BLaER1 (cell line): ENCODE results near the gene CD163L1.

ENCODE experiments used
- H3K27ac ChIP-seq: shearing (Covaris generic); formaldehyde crosslinking; 2 replicates; pipeline ENCODE4 v1.8.1; 2022
- H3K27me3 ChIP-seq: shearing (Covaris generic); formaldehyde crosslinking; 2 replicates; pipeline ENCODE4 v1.8.1; 2022
- H3K36me3 ChIP-seq: shearing (Covaris generic); formaldehyde crosslinking; 2 replicates; pipeline ENCODE4 v1.8.1; 2022
- H3K4me1 ChIP-seq: shearing (Covaris generic); formaldehyde crosslinking; 2 replicates; pipeline ENCODE4 v1.8.1; 2022
- H3K4me2 ChIP-seq: shearing (Covaris generic); formaldehyde crosslinking; 2 replicates; pipeline ENCODE4 v1.8.1; 2022
- H3K4me3 ChIP-seq: shearing (Covaris generic); formaldehyde crosslinking; 2 replicates; pipeline ENCODE4 v1.8.1; 2022
- H3K9ac ChIP-seq: shearing (Covaris generic); formaldehyde crosslinking; 2 replicates; pipeline ENCODE4 v1.8.1; 2022
- H3K9me3 ChIP-seq: shearing (Covaris generic); formaldehyde crosslinking; 2 replicates; pipeline ENCODE4 v1.8.1; 2022
- H4K20me1 ChIP-seq: shearing (Covaris generic); formaldehyde crosslinking; 2 replicates; pipeline ENCODE4 v1.8.1; 2022
- Cebpa-rat ChIP-seq: shearing (Covaris generic); IDR thresholded peaks from 2 replicates; pipeline ENCODE4 v1.8.1; 2022

The CD163L1 gene

DNA sequence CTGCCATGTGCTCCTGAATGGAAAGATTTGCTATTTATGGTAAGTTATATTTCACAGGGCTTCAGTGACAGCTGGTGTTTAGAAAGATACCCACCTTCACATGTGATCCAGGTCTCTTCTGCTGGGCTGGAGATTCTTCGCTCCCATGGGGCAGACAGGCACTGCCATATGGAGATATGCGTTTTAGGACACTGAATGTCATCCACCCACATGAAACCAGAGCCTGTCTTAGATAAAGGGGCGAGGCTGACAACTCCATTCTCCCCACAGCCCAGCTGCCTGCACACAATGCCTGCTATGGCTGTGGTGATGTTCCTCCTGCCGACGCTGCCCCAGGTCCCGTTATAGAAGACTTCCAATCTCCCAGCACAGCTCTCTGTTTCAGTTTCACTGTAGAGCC, 70.7 kb downstream of the CD163L1 start:
- Histone ChIP-seq H3K36me3 (no peaks in the 10 kb centered on the region), H3K4me3 (no peak overlapping the region), H3K4me2 (no peak overlapping the region)

DNA sequence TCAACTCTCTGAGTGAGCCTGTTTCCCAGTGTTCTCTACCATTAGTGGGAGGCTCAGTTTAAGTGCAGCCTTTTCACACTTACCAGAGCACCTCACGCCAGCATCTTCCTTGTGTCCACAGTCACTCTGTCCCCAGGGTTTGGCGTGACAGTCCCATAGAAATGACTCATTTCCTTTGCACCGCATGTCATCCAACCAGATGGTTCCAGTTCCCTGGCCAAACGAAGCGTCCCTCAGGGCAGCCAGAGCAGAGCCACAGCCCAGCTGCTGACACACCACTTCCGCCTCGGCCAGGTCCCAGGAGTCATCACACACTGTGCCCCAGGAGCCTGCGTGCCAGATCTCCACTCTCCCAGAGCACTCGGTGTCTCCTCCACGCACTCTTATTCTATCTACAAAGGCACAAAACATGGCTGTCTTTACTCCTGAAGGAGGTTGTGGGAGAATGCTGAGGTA, 74.7 kb downstream of the CD163L1 start:
- H3K4me1 ChIP-seq: peaks cover 27% of the 10 kb centered on the region
- no peaks in the 10 kb centered on the region for H3K36me3 ChIP-seq
- peak overlapping the region; percentile 71 for H3K27ac ChIP-seq
- no peak for TF ChIP-seq Cebpa-rat
- H3K4me2 ChIP-seq: peak overlapping the region; percentile 82
- H3K9me3 ChIP-seq: no peaks in the 10 kb centered on the region
- H3K9ac ChIP-seq: peak overlapping the region; percentile 21; the same call in 1 of the 2 replicates
- H3K4me3 ChIP-seq: peak overlapping the region; percentile 60
- no peaks in the 10 kb centered on the region for H4K20me1 ChIP-seq
- H3K27me3 ChIP-seq: no peaks in the 10 kb centered on the region

More for the DNA sequence above, 70.7 kb downstream of the CD163L1 start:
- Histone ChIP-seq H3K27me3 (no peaks in the 10 kb centered on the region), H3K4me1 (peaks cover 25% of the 10 kb centered on the region), H4K20me1 (no peaks in the 10 kb centered on the region), H3K9ac (no peak overlapping the region), H3K9me3 (no peaks in the 10 kb centered on the region), H3K27ac (no peak overlapping the region)
- no peak for TF ChIP-seq Cebpa-rat

DNA sequence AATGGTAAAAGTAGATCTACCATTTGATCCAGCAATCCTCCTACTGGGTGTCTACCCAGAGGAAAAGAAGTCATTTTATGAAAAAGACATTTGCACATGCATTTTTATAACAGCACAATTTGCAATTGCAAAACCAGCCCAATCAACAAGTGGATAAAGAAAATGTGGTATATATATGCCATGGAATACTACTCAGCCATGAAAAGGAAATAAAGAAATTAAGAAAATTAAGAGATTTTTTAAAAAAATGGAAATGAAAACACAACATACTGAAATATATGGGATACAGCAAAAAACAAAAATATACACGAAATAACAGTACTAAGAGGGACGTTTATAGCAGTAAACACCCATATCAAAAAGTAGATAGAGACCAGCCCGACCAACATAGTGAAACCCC, 81.2 kb downstream of the CD163L1 start:
- no peak for TF ChIP-seq Cebpa-rat
- Histone ChIP-seq H4K20me1 (no peaks in the 10 kb centered on the region), H3K4me2 (no peak overlapping the region), H3K4me1 (no peaks in the 10 kb centered on the region), H3K9ac (no peak overlapping the region), H3K9me3 (no peaks in the 10 kb centered on the region), H3K27ac (no peak overlapping the region), H3K27me3 (no peaks in the 10 kb centered on the region), H3K4me3 (no peak overlapping the region), H3K36me3 (no peaks in the 10 kb centered on the region)

GRCh38 chr12:7361265-7361664, 82.7 kb downstream of the CD163L1 start:
- H3K36me3 ChIP-seq: no peaks in the 10 kb centered on the region

GRCh38 chr12:7354529-7354928, 89.4 kb downstream of the CD163L1 start:
- H3K9me3 ChIP-seq: no peaks in the 10 kb centered on the region
- H3K27ac ChIP-seq: no peak overlapping the region
- H3K4me2 ChIP-seq: no peak overlapping the region
- H3K36me3 ChIP-seq: 0 out of 2 replicates have a peak, but pooled peaks cover 3% of the 10 kb centered on the region
- no peak for TF ChIP-seq Cebpa-rat
- no peak overlapping the region for H3K9ac ChIP-seq
- no peaks in the 10 kb centered on the region for H3K4me1 ChIP-seq
- no peaks in the 10 kb centered on the region for H4K20me1 ChIP-seq
- H3K27me3 ChIP-seq: no peaks in the 10 kb centered on the region
- H3K4me3 ChIP-seq: no peak overlapping the region

More at GRCh38 chr12:7361265-7361664, 82.7 kb downstream of the CD163L1 start:
- Histone ChIP-seq H3K27me3 (no peaks in the 10 kb centered on the region), H3K9ac (no peak overlapping the region), H3K4me1 (no peaks in the 10 kb centered on the region), H4K20me1 (no peaks in the 10 kb centered on the region), H3K4me2 (no peak overlapping the region), H3K27ac (no peak overlapping the region), H3K9me3 (no peaks in the 10 kb centered on the region), H3K4me3 (no peak overlapping the region)
- no peak for TF ChIP-seq Cebpa-rat

DNA sequence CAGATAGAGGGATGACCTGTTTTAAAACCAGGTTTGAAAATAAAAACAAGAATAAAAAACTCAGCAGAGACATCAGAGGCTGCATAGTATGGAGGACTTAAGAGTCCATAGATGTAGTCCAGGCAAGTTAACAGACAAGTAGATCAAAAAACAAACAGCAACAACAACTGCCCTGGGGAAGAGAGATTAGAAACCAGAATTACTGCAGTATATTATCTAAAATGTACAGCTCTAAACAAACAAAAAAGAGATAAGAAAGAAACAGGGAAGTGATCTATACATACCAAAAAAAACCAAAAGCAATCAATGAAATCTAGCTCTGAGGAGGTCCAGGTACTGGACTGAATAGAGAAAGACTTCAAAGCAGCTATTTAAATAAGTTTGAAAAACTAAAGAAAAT, 91.3 kb downstream of the CD163L1 start:
- Histone ChIP-seq H3K36me3 (0 out of 2 replicates have a peak, but pooled peaks cover 3% of the 10 kb centered on the region), H3K27me3 (no peaks in the 10 kb centered on the region), H3K9ac (no peak overlapping the region), H3K4me3 (no peak overlapping the region), H3K4me2 (no peak overlapping the region), H3K9me3 (no peaks in the 10 kb centered on the region), H3K27ac (no peak overlapping the region), H3K4me1 (no peaks in the 10 kb centered on the region), H4K20me1 (no peaks in the 10 kb centered on the region)
- no peak for TF ChIP-seq Cebpa-rat

- H3K4me3 ChIP-seq: no peak overlapping the region
- H3K27me3 ChIP-seq: no peaks in the 10 kb centered on the region
- peaks cover 8% of the 10 kb centered on the region for H3K4me1 ChIP-seq
- no peak overlapping the region for H3K27ac ChIP-seq
- H3K9ac ChIP-seq: no peak overlapping the region
- TF ChIP-seq Cebpa-rat: no peak
- no peak overlapping the region for H3K4me2 ChIP-seq
- H4K20me1 ChIP-seq: no peaks in the 10 kb centered on the region
- H3K36me3 ChIP-seq: 0 out of 2 replicates have a peak, but pooled peaks cover 3% of the 10 kb centered on the region
- H3K9me3 ChIP-seq: no peaks in the 10 kb centered on the region
These were observed 92.8 kb downstream of the CD163L1 start for GRCh38 chr12:7351177-7351576.

DNA sequence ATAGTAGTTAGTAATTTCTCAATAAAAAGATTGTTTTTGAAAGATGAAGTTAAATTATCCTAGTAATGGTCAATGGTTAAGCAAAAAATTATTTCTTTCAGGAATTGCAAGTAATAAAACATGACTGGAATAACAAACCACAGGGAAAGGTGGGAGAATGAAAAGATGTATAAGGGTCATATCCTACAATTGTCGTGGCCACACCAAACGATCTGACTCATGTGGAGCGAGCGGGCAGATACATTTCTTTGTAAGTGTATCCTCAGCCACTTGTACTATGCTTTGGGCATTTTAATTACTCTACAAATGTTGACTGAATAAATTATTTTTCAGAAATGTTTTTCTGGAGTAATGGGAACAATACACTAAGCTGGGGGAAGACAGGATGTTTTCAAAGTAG, 94.5 kb downstream of the CD163L1 start:
- Histone ChIP-seq H3K4me2 (no peak overlapping the region), H4K20me1 (no peaks in the 10 kb centered on the region), H3K27ac (no peak overlapping the region), H3K4me3 (no peak overlapping the region), H3K4me1 (peaks cover 8% of the 10 kb centered on the region), H3K9ac (no peak overlapping the region), H3K27me3 (no peaks in the 10 kb centered on the region), H3K36me3 (0 out of 2 replicates have a peak, but pooled peaks cover 4% of the 10 kb centered on the region), H3K9me3 (peaks cover 16% of the 10 kb centered on the region)
- TF ChIP-seq Cebpa-rat: no peak

DNA sequence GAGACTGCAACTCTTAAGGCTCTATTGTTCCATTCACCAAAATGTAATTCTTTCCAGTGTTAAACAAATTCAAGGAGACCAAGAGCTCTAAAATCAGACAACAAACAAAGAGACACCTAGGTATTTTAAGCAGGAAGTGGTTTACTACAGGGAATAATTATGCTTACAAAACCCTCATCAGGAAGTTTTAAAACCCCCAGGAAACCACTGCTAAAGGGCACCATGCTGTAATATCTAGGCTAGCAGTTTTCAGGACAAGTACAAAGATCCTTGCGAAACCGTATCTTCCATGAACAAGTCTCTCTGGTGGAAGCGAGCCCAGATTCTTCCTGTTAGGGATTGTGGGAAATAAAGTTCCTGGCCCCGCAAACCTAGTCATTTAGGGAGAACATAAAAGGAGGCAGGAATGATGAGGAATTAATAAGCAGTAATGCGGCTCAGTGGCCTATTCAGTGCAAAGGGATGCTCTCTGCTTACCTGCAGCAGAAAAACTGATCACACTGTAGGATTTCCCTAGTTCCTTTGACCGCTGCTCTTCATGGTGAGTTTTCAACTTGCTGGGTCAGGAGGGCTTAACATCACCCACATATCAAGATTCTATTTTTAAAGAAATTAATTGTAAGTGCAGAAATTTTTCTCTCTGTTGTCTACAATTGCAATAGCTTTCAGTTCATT, 97.3 kb downstream of the CD163L1 start:
- Histone ChIP-seq H3K27ac (no peak overlapping the region), H3K9ac (no peak overlapping the region), H3K4me1 (peaks cover 8% of the 10 kb centered on the region), H3K4me3 (no peak overlapping the region), H3K36me3 (0 out of 2 replicates have a peak, but pooled peaks cover 6% of the 10 kb centered on the region), H4K20me1 (no peaks in the 10 kb centered on the region), H3K27me3 (no peaks in the 10 kb centered on the region), H3K4me2 (peak overlapping the region; percentile 59), H3K9me3 (peaks cover 42% of the 10 kb centered on the region)
- TF ChIP-seq Cebpa-rat: no peak

GRCh38 chr12:7344833-7345606, 98.9 kb downstream of the CD163L1 start:
- no peak overlapping the region for H3K9ac ChIP-seq
- H3K4me1 ChIP-seq: peaks cover 8% of the 10 kb centered on the region
- peaks cover 42% of the 10 kb centered on the region for H3K9me3 ChIP-seq
- no peak overlapping the region for H3K27ac ChIP-seq
- TF ChIP-seq Cebpa-rat: no peak
- 0 out of 2 replicates have a peak, but pooled peaks cover 6% of the 10 kb centered on the region for H3K36me3 ChIP-seq
- no peak overlapping the region for H3K4me2 ChIP-seq
- H3K4me3 ChIP-seq: no peak overlapping the region
- no peaks in the 10 kb centered on the region for H3K27me3 ChIP-seq
- no peaks in the 10 kb centered on the region for H4K20me1 ChIP-seq
